Astrocyte (in vitro differentiated cells and primary cell): Measurements from ENCODE around the gene SPIB.

Experiments used
- CTCF ChIP-seq: IDR thresholded peaks from 2 replicates; pipeline ENCODE4 v1.5.1; 2011; ENCODE audit warnings: low read depth, mild to moderate bottlenecking, inconsistent platforms, low read length, moderate library complexity; ENCODE audit not compliant: insufficient read depth
- EZH2 ChIP-seq: IDR thresholded peaks from 2 replicates; pipeline ENCODE4 v1.6.1; 2012; ENCODE audit warnings: mild to moderate bottlenecking, low read length, inconsistent platforms; ENCODE audit not compliant: insufficient read depth

- TF ChIP-seq CTCF (no peak), EZH2 (peak; percentile 49)
These were observed 13.7 kb downstream of the SPIB start, which contains the start of gene MYBPC2 for GRCh38 chr19:50432221-50433028.
